ENCODE results near the gene RBM7. TPM values are rescaled to one million over a fixed set of nuclear protein-coding genes. Genes with fewer than 3 reads are reported as not detected.
A peak's percentile ranks its signal among the peaks of the same experiment; 100 is the strongest.

RBM7 gene
- total RNA-seq, 2 experiments from 2014 or later = 46.7 to 72.3 TPM

GRCh38 chr11:114438303-114438702 lies 37.8 kb downstream of the RBM7 start:
- no peak for DNase-seq
- intact Hi-C loops (cut with DNase I, micrococcal nuclease) = loop anchor here (5.0 to 10.0 kb wide), 3 partner anchors 94 to 1124 kb away; partner anchors contain the start of gene TTC12 (in 1 of the 2)
- H3K27me3 Mint-ChIP-seq = no peaks in the 10 kb centered on the region
- H3K9me3 Mint-ChIP-seq (ENCODE audit: low read depth) = no peaks in the 10 kb centered on the region
- peaks cover 12% of the 10 kb centered on the region for H3K36me3 Mint-ChIP-seq (ENCODE audit: low read depth)
- POLR2A ChIA-PET = no interaction called here
- no peak overlapping the region for H3K27ac Mint-ChIP-seq
- ATAC-seq = no peak
- peaks cover 27% of the 10 kb centered on the region for H3K4me1 Mint-ChIP-seq
- CTCF ChIA-PET = interaction anchor here (0.7 to 1.3 kb wide), 6 partner anchors 8 to 59 kb away, joined by 3 to 6 read pairs (median 4); no protein-coding TSS in a partner anchor
- peak overlapping the region; percentile 93 for H3K4me3 Mint-ChIP-seq

GRCh38 chr11:114439229-114440120 lies 39.0 kb downstream of the RBM7 start, which contains the start of gene REXO2:
Gene REXO2, plus strand, starts transcription at chr11:114439467. Its CDS starts 62 bp downstream, at chr11:114439529.
- ChIA-PET POLR2A (interaction anchor here (1.0 kb wide), 1 partner anchor 39 kb away, joined by 4 read pairs; the partner anchor contains the start of genes C11orf71 and RBM7), CTCF (interaction anchor here (0.7 to 1.3 kb wide), 7 partner anchors 9 to 61 kb away, joined by 3 to 6 read pairs (median 4); no protein-coding TSS in a partner anchor)
- Mint-ChIP-seq H3K4me3 (peak within 1 kb of the TSS; percentile 93), H3K36me3 (ENCODE audit: low read depth) (peaks cover 19% of the 10 kb centered on the region), H3K27ac (peak within 1 kb of the TSS; percentile 93), H3K9me3 (ENCODE audit: low read depth) (no peaks in the 10 kb centered on the region), H3K4me1 (peaks cover 27% of the 10 kb centered on the region), H3K27me3 (no peaks in the 10 kb centered on the region)
- peak; percentile 97 for ATAC-seq
- intact Hi-C loops (cut with DNase I, micrococcal nuclease) = loop anchor here (1.0 to 10.0 kb wide), 8 partner anchors 39 to 1125 kb away; partner anchors contain the start of genes C11orf71 (in 2 of the 2), RBM7 (in 2 of the 2), TTC12 (in 1 of the 2) and USP28 (in 1 of the 2)
- peak; percentile 96 for DNase-seq

- no peaks in the 10 kb centered on the region for H3K27me3 Mint-ChIP-seq
- H3K4me3 Mint-ChIP-seq = peak overlapping the region; percentile 93
- H3K36me3 Mint-ChIP-seq (ENCODE audit: low read depth) = peaks cover 26% of the 10 kb centered on the region
- no peaks in the 10 kb centered on the region for H3K9me3 Mint-ChIP-seq (ENCODE audit: low read depth)
- H3K4me1 Mint-ChIP-seq = peaks cover 27% of the 10 kb centered on the region
- peak overlapping the region; percentile 93 for H3K27ac Mint-ChIP-seq
- intact Hi-C loops (cut with DNase I, micrococcal nuclease) = loop anchor here in 1 of 2 experiments (2.0 to 10.0 kb wide), 2 partner anchors 91 to 565 kb away; partner anchors contain the start of gene USP28
- ChIA-PET POLR2A (no interaction called here), CTCF (no interaction called here)
- DNase-seq (no peak), ATAC-seq (no peak)
Measured at GRCh38 chr11:114440121-114440860, 39.8 kb downstream of the RBM7 start.

GRCh38 chr11:114440971-114441763 lies 40.7 kb downstream of the RBM7 start:
- H3K27me3 Mint-ChIP-seq = no peaks in the 10 kb centered on the region
- intact Hi-C loops (cut with DNase I, micrococcal nuclease) = loop anchor here in 1 of 2 experiments (2.0 to 10.0 kb wide), 2 partner anchors 92 to 566 kb away; partner anchors contain the start of gene USP28
- H3K36me3 Mint-ChIP-seq (ENCODE audit: low read depth) = peaks cover 30% of the 10 kb centered on the region
- no peak overlapping the region for H3K27ac Mint-ChIP-seq
- H3K9me3 Mint-ChIP-seq (ENCODE audit: low read depth) = no peaks in the 10 kb centered on the region
- POLR2A ChIA-PET = no interaction called here
- peaks cover 27% of the 10 kb centered on the region for H3K4me1 Mint-ChIP-seq
- DNase-seq (no peak), ATAC-seq (no peak)
- CTCF ChIA-PET = no interaction called here
- no peak overlapping the region for H3K4me3 Mint-ChIP-seq

- Mint-ChIP-seq H3K27ac (no peak overlapping the region), H3K4me1 (peaks cover 32% of the 10 kb centered on the region), H3K4me3 (no peak overlapping the region), H3K27me3 (no peaks in the 10 kb centered on the region), H3K9me3 (ENCODE audit: low read depth) (no peaks in the 10 kb centered on the region), H3K36me3 (ENCODE audit: low read depth) (peaks cover 35% of the 10 kb centered on the region)
- DNase-seq (no peak), ATAC-seq (no peak)
- CTCF ChIA-PET = no interaction called here
- intact Hi-C loops (cut with DNase I, micrococcal nuclease) = loop anchor here in 1 of 2 experiments (2.0 to 10.0 kb wide), 2 partner anchors 93 to 567 kb away; partner anchors contain the start of gene USP28
- POLR2A ChIA-PET = interaction anchor here (0.6 kb wide), 1 partner anchor 38 kb away, joined by 3 read pairs; no protein-coding TSS in a partner anchor
Measured at GRCh38 chr11:114441921-114442320, 41.5 kb downstream of the RBM7 start.

GRCh38 chr11:114442536-114442935 lies 42.1 kb downstream of the RBM7 start:
- Mint-ChIP-seq H3K4me1 (peaks cover 36% of the 10 kb centered on the region), H3K27ac (no peak overlapping the region), H3K9me3 (ENCODE audit: low read depth) (no peaks in the 10 kb centered on the region), H3K36me3 (ENCODE audit: low read depth) (peaks cover 40% of the 10 kb centered on the region), H3K27me3 (no peaks in the 10 kb centered on the region), H3K4me3 (no peak overlapping the region)
- DNase-seq (no peak), ATAC-seq (no peak)
- CTCF ChIA-PET = no interaction called here
- POLR2A ChIA-PET = interaction anchor here (0.6 kb wide), 1 partner anchor 39 kb away, joined by 3 read pairs; no protein-coding TSS in a partner anchor
- intact Hi-C loops (cut with DNase I, micrococcal nuclease) = loop anchor here in 1 of 2 experiments (10.0 kb wide), 1 partner anchor 568 kb away; the partner anchor contains the start of gene USP28

GRCh38 chr11:114447444-114447843 lies 47.0 kb downstream of the RBM7 start:
- peaks cover 46% of the 10 kb centered on the region for H3K36me3 Mint-ChIP-seq (ENCODE audit: low read depth)
- no peak overlapping the region for H3K4me3 Mint-ChIP-seq
- POLR2A ChIA-PET = no interaction called here
- H3K4me1 Mint-ChIP-seq = peaks cover 10% of the 10 kb centered on the region
- no peak overlapping the region for H3K27ac Mint-ChIP-seq
- CTCF ChIA-PET = no interaction called here
- no peaks in the 10 kb centered on the region for H3K27me3 Mint-ChIP-seq
- no peaks in the 10 kb centered on the region for H3K9me3 Mint-ChIP-seq (ENCODE audit: low read depth)
- ATAC-seq (no peak), DNase-seq (no peak)
- intact Hi-C loops (cut with DNase I, micrococcal nuclease) = loop anchor here in 1 of 2 experiments (10.0 kb wide), 1 partner anchor 573 kb away; the partner anchor contains the start of gene USP28

GRCh38 chr11:114447892-114448291 lies 47.4 kb downstream of the RBM7 start:
- Mint-ChIP-seq H3K36me3 (ENCODE audit: low read depth) (peaks cover 46% of the 10 kb centered on the region), H3K27me3 (no peaks in the 10 kb centered on the region), H3K4me1 (peaks cover 9% of the 10 kb centered on the region), H3K4me3 (no peak overlapping the region), H3K9me3 (ENCODE audit: low read depth) (no peaks in the 10 kb centered on the region), H3K27ac (no peak overlapping the region)
- intact Hi-C loops (cut with DNase I, micrococcal nuclease) = loop anchor here in 1 of 2 experiments (10.0 kb wide), 1 partner anchor 573 kb away; the partner anchor contains the start of gene USP28
- DNase-seq (no peak), ATAC-seq (no peak)
- ChIA-PET POLR2A (no interaction called here), CTCF (no interaction called here)

- ATAC-seq (no peak), DNase-seq (no peak)
- ChIA-PET POLR2A (no interaction called here), CTCF (no interaction called here)
- no peak overlapping the region for H3K4me3 Mint-ChIP-seq
- peaks cover 9% of the 10 kb centered on the region for H3K4me1 Mint-ChIP-seq
- H3K27me3 Mint-ChIP-seq = no peaks in the 10 kb centered on the region
- intact Hi-C loops (cut with DNase I, micrococcal nuclease) = loop anchor here in 1 of 2 experiments (10.0 kb wide), 1 partner anchor 574 kb away; the partner anchor contains the start of gene USP28
- H3K9me3 Mint-ChIP-seq (ENCODE audit: low read depth) = no peaks in the 10 kb centered on the region
- peaks cover 43% of the 10 kb centered on the region for H3K36me3 Mint-ChIP-seq (ENCODE audit: low read depth)
- H3K27ac Mint-ChIP-seq = no peak overlapping the region
Measured at GRCh38 chr11:114448749-114449482, 48.5 kb downstream of the RBM7 start.

GRCh38 chr11:114449845-114450244 lies 49.4 kb downstream of the RBM7 start:
- peaks cover 35% of the 10 kb centered on the region for H3K36me3 Mint-ChIP-seq (ENCODE audit: low read depth)
- ATAC-seq (no peak), DNase-seq (no peak)
- no peak overlapping the region for H3K4me3 Mint-ChIP-seq
- ChIA-PET POLR2A (no interaction called here), CTCF (interaction anchor here (0.9 kb wide), 1 partner anchor 103 kb away, joined by 3 read pairs; no protein-coding TSS in a partner anchor)
- H3K9me3 Mint-ChIP-seq (ENCODE audit: low read depth) = no peaks in the 10 kb centered on the region
- intact Hi-C loops (cut with DNase I, micrococcal nuclease) = loop anchor here in 1 of 2 experiments (10.0 kb wide), 1 partner anchor 575 kb away; the partner anchor contains the start of gene USP28
- H3K27me3 Mint-ChIP-seq = no peaks in the 10 kb centered on the region
- H3K27ac Mint-ChIP-seq = no peak overlapping the region
- H3K4me1 Mint-ChIP-seq = peaks cover 9% of the 10 kb centered on the region
